Measurements from ENCODE around the gene LCP2.

Gene LCP2

DNA sequence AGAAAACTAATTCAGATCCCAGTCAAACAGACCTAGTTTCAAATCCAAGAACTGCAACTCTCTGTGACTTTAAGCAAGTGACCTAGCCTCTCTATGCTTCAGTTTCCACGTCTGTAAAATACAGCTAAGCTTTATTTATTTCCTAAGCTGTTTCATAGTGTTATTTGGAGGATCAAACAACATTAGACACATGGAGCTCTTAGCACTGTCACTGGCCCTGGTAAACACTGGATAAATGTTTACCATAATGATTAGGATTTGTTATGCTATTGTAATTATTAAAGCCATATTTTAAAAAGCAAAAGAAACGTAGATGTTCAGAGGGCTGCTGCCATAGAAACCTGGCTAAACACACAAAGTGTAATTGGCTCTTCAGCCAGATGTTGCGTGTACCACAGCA, 91.4 kb downstream of the LCP2 start:
- no peak for TF ChIP-seq CTCF (conservative IDR thresholded peaks at IDR 0.05; ENCODE audit: low read length)
- H3K4me3 ChIP-seq (ENCODE audit: low read length), result no peak overlapping the region
- no peak for DNase-seq (ENCODE audit: low read depth)

- TF ChIP-seq CTCF (conservative IDR thresholded peaks at IDR 0.05; ENCODE audit: low read length), result no peak
- no peak overlapping the region for H3K4me3 ChIP-seq (ENCODE audit: low read length)
- no peak for DNase-seq (ENCODE audit: low read depth)
Observed at GRCh38 chr5:170204202-170204601, 93.4 kb downstream of the LCP2 start.

DNA sequence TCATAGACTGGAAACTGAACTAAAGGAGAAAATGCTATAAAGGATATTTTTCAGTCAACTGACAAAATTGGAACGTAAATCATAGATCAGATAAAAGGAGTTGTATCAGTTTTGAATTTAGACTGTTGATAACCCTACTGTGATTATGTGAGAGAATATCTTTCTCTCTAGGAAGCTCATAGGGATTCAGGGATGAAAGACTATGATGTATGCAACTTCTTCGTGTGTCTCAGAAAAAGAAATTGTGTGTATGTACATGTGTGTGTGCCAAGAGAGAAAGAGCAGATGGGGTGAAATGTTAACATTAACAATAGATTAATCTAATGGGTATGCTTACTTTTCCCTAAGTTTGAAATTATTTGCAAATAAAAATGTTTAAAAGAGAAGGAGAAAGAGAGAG, 95.5 kb downstream of the LCP2 start:
- no peak overlapping the region for H3K4me3 ChIP-seq (ENCODE audit: low read length)
- TF ChIP-seq CTCF (conservative IDR thresholded peaks at IDR 0.05; ENCODE audit: low read length), result no peak
- no peak for DNase-seq (ENCODE audit: low read depth)

DNA sequence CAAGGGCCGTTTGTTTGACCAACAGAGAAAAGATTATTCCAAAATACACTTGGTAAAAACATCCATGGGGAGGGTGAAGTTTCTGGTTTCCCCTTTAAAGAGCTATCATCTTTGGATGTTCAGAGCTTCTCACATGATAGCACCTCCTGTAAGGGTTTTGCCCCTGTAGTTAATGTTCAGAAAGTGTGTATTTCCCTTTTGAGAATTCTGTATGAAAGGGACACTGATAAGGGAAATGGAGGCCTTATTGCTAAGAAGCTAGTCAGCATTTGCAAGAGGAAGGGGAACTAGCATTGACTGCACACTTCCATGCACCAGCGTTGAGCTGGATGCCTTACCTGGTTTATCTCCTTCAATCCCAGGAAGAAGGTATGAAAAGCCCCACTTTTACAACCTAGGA, 96.3 kb downstream of the LCP2 start:
- no peak overlapping the region for H3K4me3 ChIP-seq (ENCODE audit: low read length)
- no peak for DNase-seq (ENCODE audit: low read depth)
- TF ChIP-seq CTCF (conservative IDR thresholded peaks at IDR 0.05; ENCODE audit: low read length), result no peak

DNA sequence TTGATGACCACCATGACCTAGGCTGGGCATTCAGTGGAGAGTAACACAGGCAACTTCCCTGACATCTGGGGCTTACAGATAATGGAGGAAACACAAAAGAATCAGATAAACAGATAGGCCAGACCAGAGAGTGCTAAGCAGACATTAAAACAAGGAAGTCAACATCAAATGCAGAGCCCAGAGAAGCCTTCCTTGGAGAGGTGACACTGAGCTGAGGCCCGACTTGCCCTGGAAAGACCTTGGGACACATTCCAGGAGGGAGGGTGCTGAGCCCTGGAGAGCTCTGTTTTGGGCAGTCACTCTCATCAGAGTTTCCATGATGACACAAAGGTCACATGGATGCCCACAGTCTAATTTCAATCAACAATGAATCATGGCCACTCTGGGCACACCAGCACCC, 96.7 kb downstream of the LCP2 start:
- no peak overlapping the region for H3K4me3 ChIP-seq (ENCODE audit: low read length)

More for the DNA sequence above, 96.7 kb downstream of the LCP2 start:
- DNase-seq (ENCODE audit: low read depth), result no peak
- TF ChIP-seq CTCF (conservative IDR thresholded peaks at IDR 0.05; ENCODE audit: low read length), result no peak
